Astrocyte (in vitro differentiated cells and primary cell): ENCODE measurements around the gene SYCP2.

Experiments used
- EZH2 ChIP-seq: IDR thresholded peaks from 2 replicates; pipeline ENCODE4 v1.6.1; 2012; ENCODE audit warnings: mild to moderate bottlenecking, low read length, inconsistent platforms; ENCODE audit not compliant: insufficient read depth
- TF ChIP-seq, protein P1 (sequence below): IDR thresholded peaks from 2 replicates; pipeline ENCODE4 v1.5.1; 2011; ENCODE audit warnings: low read depth, mild to moderate bottlenecking, inconsistent platforms, low read length, moderate library complexity; ENCODE audit not compliant: insufficient read depth

DNA sequence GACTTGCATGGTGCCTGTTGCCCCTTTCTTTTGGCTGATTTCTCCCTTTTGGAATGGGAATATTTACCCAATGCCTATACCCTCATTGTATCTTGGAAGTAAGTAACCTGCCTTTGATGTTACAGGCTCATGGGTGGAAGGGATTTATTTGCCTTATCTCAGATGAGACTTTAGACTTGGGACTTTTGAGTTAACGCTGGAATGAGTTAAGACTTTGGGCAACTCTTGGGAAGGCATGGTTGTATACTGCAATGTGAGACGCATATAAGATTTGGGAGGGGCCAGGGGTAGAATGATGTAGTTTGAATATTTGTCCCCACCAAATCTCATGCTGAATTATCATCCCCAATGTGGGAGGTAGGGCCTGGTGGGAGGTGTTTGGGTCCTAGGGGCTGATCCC lies 75.5 kb downstream of the SYCP2 start:
- TF ChIP-seq, protein P1, sequence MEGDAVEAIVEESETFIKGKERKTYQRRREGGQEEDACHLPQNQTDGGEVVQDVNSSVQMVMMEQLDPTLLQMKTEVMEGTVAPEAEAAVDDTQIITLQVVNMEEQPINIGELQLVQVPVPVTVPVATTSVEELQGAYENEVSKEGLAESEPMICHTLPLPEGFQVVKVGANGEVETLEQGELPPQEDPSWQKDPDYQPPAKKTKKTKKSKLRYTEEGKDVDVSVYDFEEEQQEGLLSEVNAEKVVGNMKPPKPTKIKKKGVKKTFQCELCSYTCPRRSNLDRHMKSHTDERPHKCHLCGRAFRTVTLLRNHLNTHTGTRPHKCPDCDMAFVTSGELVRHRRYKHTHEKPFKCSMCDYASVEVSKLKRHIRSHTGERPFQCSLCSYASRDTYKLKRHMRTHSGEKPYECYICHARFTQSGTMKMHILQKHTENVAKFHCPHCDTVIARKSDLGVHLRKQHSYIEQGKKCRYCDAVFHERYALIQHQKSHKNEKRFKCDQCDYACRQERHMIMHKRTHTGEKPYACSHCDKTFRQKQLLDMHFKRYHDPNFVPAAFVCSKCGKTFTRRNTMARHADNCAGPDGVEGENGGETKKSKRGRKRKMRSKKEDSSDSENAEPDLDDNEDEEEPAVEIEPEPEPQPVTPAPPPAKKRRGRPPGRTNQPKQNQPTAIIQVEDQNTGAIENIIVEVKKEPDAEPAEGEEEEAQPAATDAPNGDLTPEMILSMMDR: no peak
- no peak for TF ChIP-seq EZH2
